ENCODE data around the gene LONP2.

LONP2 gene

GRCh38 chr16:48232493-48233040 is 11.5 kb upstream of the LONP2 start:
- H3K79me2 ChIP-seq (ENCODE audit: low read length): no peaks in the 10 kb centered on the region
- TF ChIP-seq CTCF (IDR thresholded peaks at IDR 0.05; ENCODE audit: low read depth, low read length) (no peak), EZH2phosphoT487 (IDR thresholded peaks at IDR 0.05; ENCODE audit: low read depth) (no peak)
- no peak overlapping the region for H3K27ac ChIP-seq (ENCODE audit: low read length)
- no peak overlapping the region for H3K9ac ChIP-seq (ENCODE audit: low read length)
- H3K27me3 ChIP-seq (ENCODE audit: low read depth, low read length): peaks cover 13% of the 10 kb centered on the region; the same call in 1 of the 2 replicates
- H3K4me3 ChIP-seq (ENCODE audit: low read length): no peak overlapping the region
- no peaks in the 10 kb centered on the region for H3K9me3 ChIP-seq (ENCODE audit: insufficient read depth, low read length)
- H3K4me2 ChIP-seq (ENCODE audit: low read length): no peak overlapping the region
- H3K36me3 ChIP-seq (replicated peaks; ENCODE audit: low read depth, low read length): no peaks in the 10 kb centered on the region
- H2AFZ ChIP-seq (ENCODE audit: low read depth, low read length): no peak overlapping the region
- H3K4me1 ChIP-seq (ENCODE audit: low read length): no peaks in the 10 kb centered on the region
- no peaks in the 10 kb centered on the region for H4K20me1 ChIP-seq (ENCODE audit: insufficient read depth, low read length)

GRCh38 chr16:48234630-48235029 is 9.5 kb upstream of the LONP2 start:
- H3K4me1 ChIP-seq (ENCODE audit: low read length): no peaks in the 10 kb centered on the region
- H3K9ac ChIP-seq (ENCODE audit: low read length): no peak overlapping the region
- H2AFZ ChIP-seq (ENCODE audit: low read depth, low read length): no peak overlapping the region
- H4K20me1 ChIP-seq (ENCODE audit: insufficient read depth, low read length): no peaks in the 10 kb centered on the region
- no peaks in the 10 kb centered on the region for H3K9me3 ChIP-seq (ENCODE audit: insufficient read depth, low read length)
- H3K36me3 ChIP-seq (replicated peaks; ENCODE audit: low read depth, low read length): no peaks in the 10 kb centered on the region
- no peak for TF ChIP-seq EZH2phosphoT487 (IDR thresholded peaks at IDR 0.05; ENCODE audit: low read depth)
- TF ChIP-seq CTCF (IDR thresholded peaks at IDR 0.05; ENCODE audit: low read depth, low read length): no peak
- H3K27me3 ChIP-seq (ENCODE audit: low read depth, low read length): peaks cover 5% of the 10 kb centered on the region; the same call in 1 of the 2 replicates
- no peak overlapping the region for H3K27ac ChIP-seq (ENCODE audit: low read length)
- no peak overlapping the region for H3K4me2 ChIP-seq (ENCODE audit: low read length)
- no peak overlapping the region for H3K4me3 ChIP-seq (ENCODE audit: low read length)
- no peaks in the 10 kb centered on the region for H3K79me2 ChIP-seq (ENCODE audit: low read length)

- Histone ChIP-seq H3K27me3 (ENCODE audit: low read depth, low read length) (peaks cover under 1% of the 10 kb centered on the region; the same call in 1 of the 2 replicates), H3K36me3 (replicated peaks; ENCODE audit: low read depth, low read length) (no peaks in the 10 kb centered on the region), H3K4me2 (ENCODE audit: low read length) (no peak overlapping the region), H3K9me3 (ENCODE audit: insufficient read depth, low read length) (no peaks in the 10 kb centered on the region), H3K4me1 (ENCODE audit: low read length) (no peaks in the 10 kb centered on the region), H3K79me2 (ENCODE audit: low read length) (no peaks in the 10 kb centered on the region), H3K9ac (ENCODE audit: low read length) (no peak overlapping the region), H4K20me1 (ENCODE audit: insufficient read depth, low read length) (no peaks in the 10 kb centered on the region), H2AFZ (ENCODE audit: low read depth, low read length) (no peak overlapping the region), H3K27ac (ENCODE audit: low read length) (no peak overlapping the region), H3K4me3 (ENCODE audit: low read length) (no peak overlapping the region)
- TF ChIP-seq CTCF (IDR thresholded peaks at IDR 0.05; ENCODE audit: low read depth, low read length) (no peak), EZH2phosphoT487 (IDR thresholded peaks at IDR 0.05; ENCODE audit: low read depth) (no peak)
Observed at GRCh38 chr16:48235058-48235555, 9.0 kb upstream of the LONP2 start.

- Histone ChIP-seq H3K36me3 (replicated peaks; ENCODE audit: low read depth, low read length) (no peaks in the 10 kb centered on the region), H3K27me3 (ENCODE audit: low read depth, low read length) (no peaks in the 10 kb centered on the region), H3K4me3 (ENCODE audit: low read length) (no peak overlapping the region), H3K79me2 (ENCODE audit: low read length) (no peaks in the 10 kb centered on the region), H3K4me1 (ENCODE audit: low read length) (no peaks in the 10 kb centered on the region), H3K9me3 (ENCODE audit: insufficient read depth, low read length) (no peaks in the 10 kb centered on the region), H2AFZ (ENCODE audit: low read depth, low read length) (no peak overlapping the region), H3K27ac (ENCODE audit: low read length) (no peak overlapping the region), H3K9ac (ENCODE audit: low read length) (no peak overlapping the region), H3K4me2 (ENCODE audit: low read length) (no peak overlapping the region), H4K20me1 (ENCODE audit: insufficient read depth, low read length) (no peaks in the 10 kb centered on the region)
- no peak for TF ChIP-seq CTCF (IDR thresholded peaks at IDR 0.05; ENCODE audit: low read depth, low read length)
- no peak for TF ChIP-seq EZH2phosphoT487 (IDR thresholded peaks at IDR 0.05; ENCODE audit: low read depth)
Observed at GRCh38 chr16:48235556-48236136, 8.5 kb upstream of the LONP2 start.

Measured in OCI-LY3 (cell line).